ENCODE measurements around the gene CSF2.
A peak's percentile ranks its signal among the peaks of the same experiment; 100 is the strongest.

The CSF2 gene

DNA sequence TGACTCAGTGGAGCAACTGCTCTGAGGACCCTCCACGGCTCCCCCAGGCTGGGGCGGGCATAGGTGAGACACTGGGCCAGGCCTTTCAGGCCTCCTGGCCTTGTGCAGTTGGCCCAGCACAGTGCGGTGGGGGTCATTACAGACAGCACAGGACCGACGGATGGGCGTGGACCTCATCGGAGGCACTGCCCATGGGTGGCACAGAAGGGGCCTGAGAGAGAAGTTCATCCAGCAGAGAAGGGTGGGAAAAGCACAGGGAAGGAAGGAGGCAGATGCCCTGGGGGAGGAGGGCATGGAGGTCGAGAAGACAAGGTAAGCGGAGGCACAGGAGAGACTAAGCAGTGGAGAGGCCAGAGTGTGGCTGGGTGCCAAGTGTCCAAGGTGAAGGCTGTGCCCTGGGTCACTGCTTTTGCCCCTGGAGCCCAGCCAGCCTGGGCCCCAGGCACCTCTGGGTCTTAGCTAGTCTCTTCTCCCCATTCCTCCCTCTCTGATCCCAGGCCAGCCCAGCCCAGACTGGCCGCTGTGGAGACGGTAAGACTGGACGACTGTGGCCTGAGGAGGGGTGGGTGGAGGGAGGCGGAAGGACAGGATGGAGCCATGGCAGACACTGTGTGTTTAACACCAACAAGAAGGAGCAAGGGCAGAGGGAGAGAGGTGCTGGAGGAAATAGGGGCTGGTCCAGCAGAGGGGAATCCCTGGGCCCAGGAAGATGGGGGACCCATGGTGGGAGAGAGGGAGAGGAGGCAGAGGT, 7.5 kb upstream of the CSF2 start:
- DNase-seq, result peak in 3 of 10 donors; percentile 55 to 73 (median 60)
- intact Hi-C loops (cut with DNase I), result no loop called here

DNA sequence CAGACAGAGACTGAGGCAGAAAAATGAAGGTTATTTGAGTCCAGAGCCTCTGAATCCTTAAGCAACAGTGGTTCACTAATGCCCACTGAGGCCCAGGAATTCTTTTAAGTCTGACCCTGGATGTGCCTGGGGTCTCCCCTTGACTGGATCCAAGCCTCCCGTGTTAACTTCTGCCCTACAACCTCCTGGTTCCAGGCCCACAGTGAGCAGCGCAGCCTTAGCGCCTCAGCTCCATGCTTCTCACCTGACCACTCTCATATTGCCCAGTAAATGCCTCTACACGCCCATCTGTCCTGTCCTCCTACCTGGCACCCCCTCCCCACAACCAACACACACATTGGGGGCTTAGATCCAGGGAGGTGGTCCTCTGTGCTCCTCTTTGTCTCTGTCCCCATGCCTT, 6.7 kb upstream of the CSF2 start:
- intact Hi-C loops (cut with DNase I), result no loop called here
- peak in 2 of 10 donors; percentile 49 to 67 for DNase-seq

DNA sequence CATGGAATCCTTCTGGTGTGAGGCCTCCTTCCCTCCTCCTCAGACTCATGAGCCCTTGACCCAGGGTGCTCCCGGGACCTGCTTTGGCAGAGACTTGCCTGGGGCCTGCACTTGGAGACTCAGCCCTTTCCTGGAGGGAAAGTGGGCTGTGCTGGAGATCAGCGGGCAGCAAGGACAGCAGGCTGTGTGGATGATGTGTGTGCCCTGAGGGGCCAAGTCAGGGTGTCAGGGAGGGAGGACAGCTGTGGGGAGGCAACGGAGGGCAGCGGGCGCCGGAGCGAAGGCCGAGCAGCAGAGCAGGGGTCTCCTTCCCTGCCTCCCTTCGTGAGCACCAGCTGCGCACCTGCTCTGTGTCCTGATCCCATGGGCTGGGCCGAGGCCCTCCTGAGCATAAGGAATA, 6.1 kb upstream of the CSF2 start:
- peak in 2 of 10 donors; percentile 62 to 66 for DNase-seq
- intact Hi-C loops (cut with DNase I), result no loop called here

DNA sequence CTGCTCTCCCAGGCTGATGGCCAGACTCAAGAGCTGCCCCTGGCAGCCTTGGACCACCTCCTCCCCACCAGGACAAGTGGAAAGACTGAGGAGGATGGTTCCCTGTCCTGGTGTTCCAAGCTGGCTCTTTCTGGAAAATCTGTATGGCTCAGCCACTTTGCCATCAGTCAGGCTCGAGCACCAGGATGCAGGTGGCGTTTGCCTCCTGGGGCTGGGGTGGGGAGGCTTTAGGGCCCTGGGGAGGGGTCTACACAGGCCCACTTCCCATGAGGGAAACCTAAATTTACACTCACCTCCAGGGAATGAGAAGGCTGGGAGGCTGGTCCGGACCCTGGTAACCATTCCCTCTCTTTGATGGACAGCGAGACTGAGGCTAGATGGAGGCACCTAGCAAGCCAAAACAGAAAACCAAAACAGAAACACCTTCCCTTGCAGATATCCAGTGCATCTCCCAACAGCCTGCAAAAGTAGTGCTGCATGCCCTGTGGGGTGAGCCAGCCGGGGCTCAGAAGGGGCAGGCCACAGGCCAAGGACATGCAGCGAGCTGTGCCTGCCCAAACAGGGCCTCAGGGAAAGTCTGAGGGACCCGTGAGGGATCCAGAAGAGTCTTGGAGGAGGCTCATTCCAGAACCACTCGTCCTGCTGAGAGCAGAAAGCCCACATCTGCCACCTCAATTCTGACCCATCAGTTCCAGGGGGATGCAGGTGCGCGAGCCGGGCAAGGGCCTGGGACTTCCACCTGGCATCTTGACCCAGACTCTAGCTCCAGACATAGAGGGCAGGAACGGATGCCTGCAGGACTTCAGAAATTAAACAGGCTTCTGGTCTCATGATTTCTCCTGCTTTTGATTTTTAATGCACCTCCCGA, 5.4 kb upstream of the CSF2 start:
- DNase-seq, result peak in 2 of 10 donors; percentile 53 to 59
- intact Hi-C loops (cut with DNase I), result no loop called here

DNA sequence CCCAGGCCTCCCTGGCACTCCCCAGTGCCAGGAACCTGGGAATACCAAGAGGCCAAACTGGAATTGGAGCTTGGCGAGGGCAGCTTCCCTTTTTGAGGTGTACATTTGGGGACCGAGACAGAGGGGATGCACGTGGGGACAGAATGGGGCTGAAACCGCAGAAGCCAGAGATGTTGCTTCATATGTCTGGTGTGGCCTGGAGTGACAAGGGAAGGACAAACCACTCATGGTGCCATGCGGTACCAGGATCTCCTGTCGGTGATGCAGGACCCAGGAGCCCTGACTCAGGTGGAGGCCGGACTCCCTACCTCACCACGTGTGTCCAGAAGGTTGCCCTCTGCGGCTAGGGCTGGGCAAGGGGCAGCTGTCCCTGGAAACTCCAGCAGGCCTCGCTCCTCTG, 4.0 kb upstream of the CSF2 start:
- DNase-seq, result peak in 2 of 10 donors; percentile 53 to 77
- intact Hi-C loops (cut with DNase I), result no loop called here

DNA sequence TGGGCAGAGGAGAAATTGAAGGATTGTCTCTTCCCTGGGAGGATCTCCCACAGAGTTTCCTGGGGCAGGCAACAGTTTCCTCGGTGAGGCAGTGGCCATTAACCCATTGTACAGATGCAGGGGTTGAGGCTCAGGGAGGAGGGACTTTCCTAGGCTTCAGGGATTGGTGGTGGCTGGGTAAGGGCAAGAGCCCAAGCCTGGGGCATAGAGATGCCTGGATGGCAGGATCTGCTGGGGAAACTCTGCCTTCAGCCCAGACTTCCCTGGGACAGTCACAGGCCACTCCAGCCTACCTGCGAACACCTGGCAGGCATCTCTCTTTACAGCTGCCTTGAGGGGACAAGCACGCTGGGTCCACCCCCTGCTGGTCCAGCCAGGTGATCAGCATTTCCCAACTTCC, 3.6 kb upstream of the CSF2 start:
- DNase-seq, result peak in 1 of 10 donors; percentile 43
- intact Hi-C loops (cut with DNase I), result no loop called here

DNA sequence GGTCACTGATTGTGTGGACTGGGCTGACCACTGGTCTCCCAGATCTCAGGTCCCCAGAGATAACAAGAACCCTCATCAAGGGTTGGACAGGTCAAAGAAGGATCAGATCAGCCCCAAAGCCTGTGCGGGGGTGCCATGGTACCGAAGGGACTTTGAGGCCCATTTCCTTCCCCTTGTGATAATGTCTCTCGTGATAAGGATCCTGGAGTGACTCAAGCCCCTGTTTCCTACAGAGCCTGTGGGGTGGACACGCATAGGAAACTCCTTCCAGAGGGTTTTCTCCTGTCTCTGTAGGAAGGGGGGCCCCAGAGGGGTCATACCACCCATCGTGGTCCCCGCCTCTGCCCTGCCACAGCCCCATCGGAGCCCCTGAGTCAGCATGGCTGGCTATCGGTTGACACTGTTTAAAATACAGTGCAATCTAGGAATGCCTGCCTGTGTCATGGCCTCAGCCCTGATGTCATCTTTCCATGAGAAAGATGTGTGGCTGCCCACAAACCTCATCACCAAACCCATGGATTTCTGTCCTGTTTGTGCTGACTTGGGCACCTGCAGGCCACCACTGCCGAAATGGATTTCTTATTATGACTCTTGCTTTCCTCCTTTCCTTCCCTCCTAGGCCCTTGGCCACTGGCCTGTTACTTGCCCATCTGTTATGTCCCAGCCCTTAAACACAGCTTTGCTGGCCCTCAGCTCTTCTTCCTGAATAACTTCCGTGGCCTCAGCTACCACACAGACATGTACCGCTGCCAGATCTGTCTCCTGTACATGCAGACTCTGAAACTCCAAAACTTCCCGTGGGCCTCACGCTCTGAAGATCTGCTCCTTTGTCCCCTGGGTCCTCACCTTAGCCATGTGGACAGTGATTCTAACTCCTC, 2.9 kb upstream of the CSF2 start:
- peak in 2 of 10 donors; percentile 47 to 56 for DNase-seq
- intact Hi-C loops (cut with DNase I), result no loop called here

DNA sequence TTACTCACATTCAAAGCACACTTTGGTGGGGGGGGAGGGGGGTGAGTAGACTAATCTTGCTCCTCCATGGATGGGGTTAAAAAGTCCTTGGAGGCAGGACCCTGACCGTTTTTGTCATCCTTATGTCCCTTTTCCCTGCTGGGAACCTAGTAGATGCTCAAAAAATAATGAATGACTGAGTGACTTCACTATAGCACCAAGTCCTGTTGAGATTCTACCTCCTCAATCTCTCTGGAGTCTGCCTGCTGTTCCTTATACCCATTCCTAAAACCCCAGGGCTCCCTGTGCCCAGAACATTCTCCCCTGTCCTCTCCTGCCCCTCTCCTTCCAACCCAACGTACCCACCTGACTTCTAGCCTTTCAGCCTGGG, 2.3 kb upstream of the CSF2 start:
- intact Hi-C loops (cut with DNase I), result no loop called here

DNA sequence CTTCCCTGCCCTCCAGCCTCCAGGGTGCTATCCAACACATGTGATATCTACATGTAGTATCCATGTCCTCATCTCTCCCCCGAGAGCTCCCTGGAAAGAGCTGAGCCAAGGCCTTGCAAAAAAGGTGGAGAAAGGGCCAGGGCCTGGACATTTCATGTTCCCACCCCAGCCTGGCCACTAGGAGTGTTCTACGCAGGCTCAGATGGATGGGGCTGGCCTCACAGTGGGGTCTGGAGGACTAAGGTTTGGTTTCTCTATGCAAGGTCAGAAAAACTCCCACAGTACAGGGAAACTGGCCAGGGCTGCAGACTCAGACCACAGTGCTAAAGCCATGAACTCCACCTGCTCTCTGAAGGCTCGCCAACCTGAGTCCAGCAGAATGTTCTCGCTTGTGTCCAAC, 1.5 kb upstream of the CSF2 start:
- DNase-seq, result peak in 2 of 10 donors; percentile 8 to 45
- intact Hi-C loops (cut with DNase I), result no loop called here

More for the DNA sequence above, 2.3 kb upstream of the CSF2 start:
- DNase-seq, result no peak

DNA sequence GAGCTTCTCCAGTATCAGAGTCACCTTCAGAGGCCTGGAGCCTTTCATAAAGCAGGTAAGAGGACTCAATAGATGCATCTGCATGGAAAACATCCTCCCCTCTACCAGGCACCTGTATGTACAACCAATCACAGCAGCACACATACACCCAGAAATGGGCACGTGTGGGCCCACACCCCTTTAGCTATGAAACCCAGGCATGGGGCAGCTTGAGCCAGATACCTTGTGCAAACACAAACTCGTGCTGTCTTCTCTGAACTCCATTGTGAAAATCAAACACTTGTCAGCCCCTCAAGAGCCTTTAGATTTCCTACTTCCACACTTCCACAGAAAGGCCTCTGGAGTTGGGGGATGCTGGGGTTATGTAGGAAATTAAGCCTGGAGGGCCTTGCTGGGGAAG, 1.1 kb upstream of the CSF2 start:
- DNase-seq, result peak in 1 of 10 donors; percentile 24
- intact Hi-C loops (cut with DNase I), result no loop called here

DNA sequence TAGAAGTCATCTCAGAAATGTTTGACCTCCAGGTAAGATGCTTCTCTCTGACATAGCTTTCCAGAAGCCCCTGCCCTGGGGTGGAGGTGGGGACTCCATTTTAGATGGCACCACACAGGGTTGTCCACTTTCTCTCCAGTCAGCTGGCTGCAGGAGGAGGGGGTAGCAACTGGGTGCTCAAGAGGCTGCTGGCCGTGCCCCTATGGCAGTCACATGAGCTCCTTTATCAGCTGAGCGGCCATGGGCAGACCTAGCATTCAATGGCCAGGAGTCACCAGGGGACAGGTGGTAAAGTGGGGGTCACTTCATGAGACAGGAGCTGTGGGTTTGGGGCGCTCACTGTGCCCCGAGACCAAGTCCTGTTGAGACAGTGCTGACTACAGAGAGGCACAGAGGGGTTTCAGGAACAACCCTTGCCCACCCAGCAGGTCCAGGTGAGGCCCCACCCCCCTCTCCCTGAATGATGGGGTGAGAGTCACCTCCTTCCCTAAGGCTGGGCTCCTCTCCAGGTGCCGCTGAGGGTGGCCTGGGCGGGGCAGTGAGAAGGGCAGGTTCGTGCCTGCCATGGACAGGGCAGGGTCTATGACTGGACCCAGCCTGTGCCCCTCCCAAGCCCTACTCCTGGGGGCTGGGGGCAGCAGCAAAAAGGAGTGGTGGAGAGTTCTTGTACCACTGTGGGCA, 642 bp downstream of the CSF2 start:
- peak in 2 of 10 donors; percentile 48 to 68 for DNase-seq
- intact Hi-C loops (cut with DNase I), result no loop called here

DNA sequence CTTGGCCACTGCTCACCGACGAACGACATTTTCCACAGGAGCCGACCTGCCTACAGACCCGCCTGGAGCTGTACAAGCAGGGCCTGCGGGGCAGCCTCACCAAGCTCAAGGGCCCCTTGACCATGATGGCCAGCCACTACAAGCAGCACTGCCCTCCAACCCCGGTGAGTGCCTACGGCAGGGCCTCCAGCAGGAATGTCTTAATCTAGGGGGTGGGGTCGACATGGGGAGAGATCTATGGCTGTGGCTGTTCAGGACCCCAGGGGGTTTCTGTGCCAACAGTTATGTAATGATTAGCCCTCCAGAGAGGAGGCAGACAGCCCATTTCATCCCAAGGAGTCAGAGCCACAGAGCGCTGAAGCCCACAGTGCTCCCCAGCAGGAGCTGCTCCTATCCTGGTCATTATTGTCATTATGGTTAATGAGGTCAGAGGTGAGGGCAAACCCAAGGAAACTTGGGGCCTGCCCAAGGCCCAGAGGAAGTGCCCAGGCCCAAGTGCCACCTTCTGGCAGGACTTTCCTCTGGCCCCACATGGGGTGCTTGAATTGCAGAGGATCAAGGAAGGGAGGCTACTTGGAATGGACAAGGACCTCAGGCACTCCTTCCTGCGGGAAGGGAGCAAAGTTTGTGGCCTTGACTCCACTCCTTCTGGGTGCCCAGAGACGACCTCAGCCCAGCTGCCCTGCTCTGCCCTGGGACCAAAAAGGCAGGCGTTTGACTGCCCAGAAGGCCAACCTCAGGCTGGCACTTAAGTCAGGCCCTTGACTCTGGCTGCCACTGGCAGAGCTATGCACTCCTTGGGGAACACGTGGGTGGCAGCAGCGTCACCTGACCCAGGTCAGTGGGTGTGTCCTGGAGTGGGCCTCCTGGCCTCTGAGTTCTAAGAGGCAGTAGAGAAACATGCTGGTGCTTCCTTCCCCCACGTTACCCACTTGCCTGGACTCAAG, 1.5 kb downstream of the CSF2 start:
- intact Hi-C loops (cut with DNase I), result no loop called here
- peak in 2 of 10 donors; percentile 58 to 67 for DNase-seq

DNA sequence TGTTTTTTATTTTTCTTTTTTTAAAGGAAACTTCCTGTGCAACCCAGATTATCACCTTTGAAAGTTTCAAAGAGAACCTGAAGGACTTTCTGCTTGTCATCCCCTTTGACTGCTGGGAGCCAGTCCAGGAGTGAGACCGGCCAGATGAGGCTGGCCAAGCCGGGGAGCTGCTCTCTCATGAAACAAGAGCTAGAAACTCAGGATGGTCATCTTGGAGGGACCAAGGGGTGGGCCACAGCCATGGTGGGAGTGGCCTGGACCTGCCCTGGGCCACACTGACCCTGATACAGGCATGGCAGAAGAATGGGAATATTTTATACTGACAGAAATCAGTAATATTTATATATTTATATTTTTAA, 2.1 kb downstream of the CSF2 start:
- intact Hi-C loops (cut with DNase I), result no loop called here
- DNase-seq, result peak in 2 of 10 donors; percentile 8 to 17

DNA sequence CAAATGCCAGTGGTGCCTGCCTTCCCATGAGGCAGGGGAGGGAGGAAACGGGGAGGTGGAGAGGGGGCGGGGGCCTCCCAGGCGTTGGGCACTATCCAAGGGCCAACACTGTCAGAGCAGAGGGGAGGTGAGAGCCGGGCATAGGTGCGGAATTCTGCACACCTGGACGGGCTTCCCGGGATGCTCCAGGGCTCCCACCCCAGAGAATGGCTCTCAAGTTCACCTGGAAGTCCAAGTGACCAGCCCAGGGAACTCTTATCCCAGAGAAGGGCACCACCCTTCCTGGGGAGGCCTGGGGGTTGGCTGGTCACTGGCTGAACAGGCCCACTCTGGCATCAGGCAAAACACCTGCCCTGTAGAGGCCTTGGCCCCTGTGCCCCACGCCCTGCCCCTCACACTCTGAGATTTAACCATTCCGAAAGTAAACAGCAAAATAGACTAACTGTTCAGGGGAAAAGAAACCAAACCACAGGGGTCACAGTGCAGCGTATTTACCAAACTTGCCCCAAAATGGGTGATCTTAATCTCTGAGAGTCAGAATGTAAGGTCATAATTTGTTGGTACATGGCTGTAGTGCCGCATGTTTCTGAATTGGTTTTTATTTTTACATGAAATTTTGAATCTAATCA, 2.7 kb downstream of the CSF2 start:
- intact Hi-C loops (cut with DNase I), result no loop called here
- peak in 2 of 10 donors; percentile 39 to 43 for DNase-seq

DNA sequence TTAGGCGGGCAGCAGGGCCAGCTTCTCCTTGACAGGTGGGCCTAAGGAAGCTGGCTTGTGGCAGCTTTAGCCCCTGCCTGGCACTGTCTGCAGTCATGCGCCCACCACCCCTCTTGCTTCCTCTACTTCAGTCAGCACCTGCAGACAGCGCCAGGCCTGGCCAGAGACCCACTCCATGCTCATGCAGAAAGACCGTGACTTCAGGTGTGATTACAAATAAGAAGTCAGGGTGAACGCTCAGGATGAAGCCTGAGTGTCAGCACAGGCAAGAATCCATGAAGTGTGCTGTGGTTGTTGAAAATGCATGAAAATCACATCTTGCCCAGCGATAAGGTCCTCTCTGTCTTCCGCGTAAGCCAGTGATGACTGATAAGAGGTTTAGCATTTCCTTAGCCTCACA, 3.4 kb downstream of the CSF2 start:
- DNase-seq, result peak in 2 of 10 donors; percentile 33 to 58
- intact Hi-C loops (cut with DNase I), result no loop called here

DNA sequence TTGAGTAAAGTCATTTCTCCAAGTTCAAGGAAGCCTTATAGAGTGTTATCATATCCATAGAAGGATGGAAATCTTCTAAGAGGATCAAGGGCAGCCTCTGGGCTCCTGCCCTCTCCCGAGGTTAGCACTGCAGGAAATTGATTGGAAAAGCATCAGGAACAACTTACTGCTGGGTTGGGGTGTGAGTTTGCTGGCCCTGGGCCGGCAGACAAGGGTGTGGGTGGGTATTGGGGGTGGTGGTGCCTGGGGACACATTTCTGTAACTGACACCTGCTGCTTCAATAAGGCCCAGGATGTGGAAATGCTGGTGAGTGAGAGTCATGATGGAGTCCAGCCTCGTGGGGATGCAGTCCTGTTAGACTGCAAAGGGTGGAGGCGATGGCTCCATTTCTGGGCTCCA, 5.5 kb downstream of the CSF2 start:
- intact Hi-C loops (cut with DNase I), result no loop called here
- peak in 1 of 10 donors; percentile 64 for DNase-seq

DNA sequence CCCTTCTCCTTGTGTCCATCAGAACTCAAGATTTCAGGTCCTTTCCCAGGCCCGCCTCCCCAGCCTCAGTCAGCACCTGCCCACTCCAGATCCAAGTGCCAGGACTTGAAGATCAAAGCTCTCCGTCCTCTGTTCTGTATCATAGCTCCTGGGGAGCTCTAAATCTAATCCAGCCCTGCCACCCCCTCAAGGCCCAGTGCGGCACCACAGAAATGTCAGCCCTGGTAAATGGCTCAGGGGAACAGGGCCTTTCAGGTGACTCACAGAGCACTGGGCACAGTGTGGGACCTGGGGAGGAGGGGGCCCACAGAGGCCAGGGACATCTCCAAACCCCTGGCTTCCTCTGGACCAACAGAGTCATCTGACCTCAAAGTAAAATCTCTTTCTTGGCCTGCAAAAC, 6.0 kb downstream of the CSF2 start:
- DNase-seq, result peak in 2 of 10 donors; percentile 4 to 55
- intact Hi-C loops (cut with DNase I), result no loop called here

DNA sequence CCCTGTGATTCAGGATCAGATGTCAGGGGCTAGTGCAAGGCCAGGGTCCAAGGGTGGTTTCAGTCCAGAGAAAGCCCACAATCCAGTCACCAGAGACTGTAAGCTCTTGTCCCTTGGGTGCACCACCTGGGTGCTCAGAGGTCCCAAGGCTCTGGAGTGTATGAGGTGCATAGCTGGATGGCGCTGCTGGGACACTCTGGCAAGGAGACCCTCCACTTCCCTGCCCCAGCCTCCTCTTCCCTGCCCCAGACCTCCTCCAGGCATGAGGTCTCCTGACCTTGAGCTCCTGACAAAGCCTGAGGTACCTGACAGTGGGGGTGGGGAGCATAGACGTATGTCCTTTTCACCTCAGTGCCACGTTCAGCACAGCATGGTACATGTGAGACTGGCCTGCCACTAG, 7.0 kb downstream of the CSF2 start:
- intact Hi-C loops (cut with DNase I), result no loop called here
- peak in 2 of 10 donors; percentile 47 to 54 for DNase-seq

DNA sequence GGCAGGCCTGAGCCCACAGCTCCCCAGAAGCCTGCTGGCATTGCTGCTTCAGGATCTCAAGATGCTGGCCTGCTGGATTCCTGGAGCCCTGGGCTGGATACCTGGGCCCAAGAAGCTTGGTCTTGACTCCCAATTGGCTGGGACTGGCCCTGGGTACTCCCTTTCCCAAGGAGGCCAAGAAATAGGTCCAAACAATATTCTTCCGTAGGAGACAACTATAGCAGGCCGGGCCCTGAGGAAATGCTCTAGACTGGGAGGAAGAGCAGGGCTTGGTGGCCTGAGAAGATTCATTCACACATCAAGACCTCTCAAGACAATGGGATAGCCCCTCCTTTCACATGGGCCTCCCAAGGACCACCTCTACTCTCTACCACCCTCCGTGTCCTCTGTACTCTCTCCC, 7.9 kb downstream of the CSF2 start:
- intact Hi-C loops (cut with DNase I), result no loop called here
- peak in 2 of 10 donors; percentile 5 to 32 for DNase-seq
